OCI-LY1 (cell line): Measurements from ENCODE around the gene PTPN23.

ENCODE experiments used
- H2AFZ ChIP-seq: fragments of 200-600 bp; sonication (generic), shearing (Covaris generic); 2 replicates; pipeline ENCODE4 v1.6.0; 2014; ENCODE audit warnings: antibody characterized with exemption, mild to moderate bottlenecking, low read length
- H3F3A ChIP-seq: fragments of 200-600 bp; sonication (generic), shearing (Covaris generic); 2 replicates; pipeline ENCODE4 v1.6.0; 2014; ENCODE audit warnings: mild to moderate bottlenecking, antibody characterized with exemption, low read length, moderate library complexity; ENCODE audit not compliant: insufficient read depth
- H3K27ac ChIP-seq: fragments of 200-600 bp; sonication (generic); 2 replicates; pipeline ENCODE4 v1.5.1; 2014; ENCODE audit warnings: low read length, mixed run types, mild to moderate bottlenecking, low read depth; ENCODE audit not compliant: poor library complexity, severe bottlenecking
- H3K27me3 ChIP-seq: fragments of 200-600 bp; sonication (generic); 2 replicates; pipeline ENCODE4 v1.6.0; 2014; ENCODE audit warnings: antibody characterized with exemption, mild to moderate bottlenecking, low read length, moderate library complexity; ENCODE audit not compliant: insufficient read depth
- H3K36me3 ChIP-seq: fragments of 200-600 bp; sonication (generic); 2 replicates; pipeline ENCODE4 v1.6.1; 2014; ENCODE audit warnings: mild to moderate bottlenecking, antibody characterized with exemption, low read length, moderate library complexity, mixed read lengths; ENCODE audit not compliant: insufficient read depth
- H3K4me1 ChIP-seq: fragments of 200-600 bp; sonication (generic); 2 replicates; pipeline ENCODE4 v1.5.1; 2014; ENCODE audit warnings: mild to moderate bottlenecking, low read length, moderate library complexity; ENCODE audit not compliant: insufficient read depth, severe bottlenecking
- H3K4me2 ChIP-seq: fragments of 200-600 bp; sonication (generic), shearing (Covaris generic); 2 replicates; pipeline ENCODE4 v1.6.1; 2014; ENCODE audit warnings: low read length
- H3K4me3 ChIP-seq: fragments of 200-600 bp; sonication (generic); 2 replicates; pipeline ENCODE4 v1.5.1; 2014; ENCODE audit warnings: low read length, low read depth, mild to moderate bottlenecking, mixed read lengths; ENCODE audit not compliant: poor library complexity, severe bottlenecking
- H3K79me2 ChIP-seq: fragments of 200-600 bp; shearing (Covaris generic); 2 replicates; pipeline ENCODE4 v1.6.1; 2016; ENCODE audit warnings: mixed run types, low read length, mixed read lengths; ENCODE audit not compliant: insufficient read depth
- H3K9ac ChIP-seq: fragments of 200-600 bp; sonication (generic), shearing (Covaris generic); 2 replicates; pipeline ENCODE4 v1.6.1; 2014; ENCODE audit warnings: mild to moderate bottlenecking, low read length, mixed read lengths
- H3K9me2 ChIP-seq: fragments of 200-600 bp; sonication (generic), shearing (Covaris generic); 2 replicates; pipeline ENCODE4 v1.6.1; 2014; ENCODE audit warnings: low read depth, mild to moderate bottlenecking, low read length, mixed read lengths
- H3K9me3 ChIP-seq: fragments of 200-600 bp; shearing (Covaris generic); 2 replicates; pipeline ENCODE4 v1.6.1; 2014; ENCODE audit warnings: low read length, mixed read lengths
- H4K20me1 ChIP-seq: fragments of 200-600 bp; sonication (generic), shearing (Covaris generic); 2 replicates; pipeline ENCODE4 v1.6.0; 2016; ENCODE audit warnings: mild to moderate bottlenecking, low read length; ENCODE audit not compliant: insufficient read depth
- CTCF ChIP-seq: fragments of 200-600 bp; sonication (generic), shearing (Covaris generic); IDR thresholded peaks from 2 replicates; pipeline ENCODE4 v1.5.1; 2017; ENCODE audit warnings: mild to moderate bottlenecking, antibody characterized with exemption, low read length, moderate library complexity, mixed read lengths
- EZH2 ChIP-seq: fragments of 200-600 bp; sonication (generic), shearing (Covaris generic); IDR thresholded peaks from 2 replicates; pipeline ENCODE4 v1.8.0; 2017; ENCODE audit warnings: borderline replicate concordance, mixed run types, mild to moderate bottlenecking, antibody characterized with exemption, low read length, moderate library complexity, mixed read lengths

The PTPN23 gene

GRCh38 chr3:47404955-47405790 is 24.4 kb downstream of the PTPN23 start:
- Histone ChIP-seq H3K36me3 (peaks cover 44% of the 10 kb centered on the region), H3K27ac (no peak overlapping the region), H2AFZ (no peak overlapping the region), H3K79me2 (no peaks in the 10 kb centered on the region), H3K9ac (no peak overlapping the region), H3K4me3 (no peak overlapping the region), H3K9me2 (no peaks in the 10 kb centered on the region), H4K20me1 (no peaks in the 10 kb centered on the region), H3K4me2 (no peak overlapping the region), H3K9me3 (no peaks in the 10 kb centered on the region), H3F3A (no peaks in the 10 kb centered on the region), H3K27me3 (no peaks in the 10 kb centered on the region), H3K4me1 (no peaks in the 10 kb centered on the region)
- TF ChIP-seq CTCF, result no peak
- no peak for TF ChIP-seq EZH2

- Histone ChIP-seq H2AFZ (no peak overlapping the region), H3K4me2 (no peak overlapping the region), H3K27ac (no peak overlapping the region), H4K20me1 (no peaks in the 10 kb centered on the region), H3K9me3 (no peaks in the 10 kb centered on the region), H3K79me2 (no peaks in the 10 kb centered on the region), H3K4me3 (no peak overlapping the region), H3K4me1 (no peaks in the 10 kb centered on the region), H3K9me2 (no peaks in the 10 kb centered on the region), H3K9ac (no peak overlapping the region), H3K36me3 (peaks cover 48% of the 10 kb centered on the region), H3K27me3 (no peaks in the 10 kb centered on the region), H3F3A (no peaks in the 10 kb centered on the region)
- TF ChIP-seq EZH2 (no peak), CTCF (no peak)
Measured at GRCh38 chr3:47405820-47406761, 25.3 kb downstream of the PTPN23 start.

GRCh38 chr3:47406762-47407149 is 25.9 kb downstream of the PTPN23 start:
- H3K4me3 ChIP-seq, result no peak overlapping the region
- H3F3A ChIP-seq, result no peaks in the 10 kb centered on the region
- H4K20me1 ChIP-seq, result no peaks in the 10 kb centered on the region
- H3K27ac ChIP-seq, result no peak overlapping the region
- no peak overlapping the region for H2AFZ ChIP-seq
- TF ChIP-seq EZH2, result no peak
- TF ChIP-seq CTCF, result peak; percentile 46
- H3K36me3 ChIP-seq, result peaks cover 55% of the 10 kb centered on the region
- H3K9ac ChIP-seq, result no peak overlapping the region
- H3K27me3 ChIP-seq, result no peaks in the 10 kb centered on the region
- no peaks in the 10 kb centered on the region for H3K4me1 ChIP-seq
- H3K4me2 ChIP-seq, result no peak overlapping the region
- no peaks in the 10 kb centered on the region for H3K79me2 ChIP-seq
- no peaks in the 10 kb centered on the region for H3K9me3 ChIP-seq
- H3K9me2 ChIP-seq, result no peaks in the 10 kb centered on the region
